ENCODE data around the gene TFPI2.

DNA sequence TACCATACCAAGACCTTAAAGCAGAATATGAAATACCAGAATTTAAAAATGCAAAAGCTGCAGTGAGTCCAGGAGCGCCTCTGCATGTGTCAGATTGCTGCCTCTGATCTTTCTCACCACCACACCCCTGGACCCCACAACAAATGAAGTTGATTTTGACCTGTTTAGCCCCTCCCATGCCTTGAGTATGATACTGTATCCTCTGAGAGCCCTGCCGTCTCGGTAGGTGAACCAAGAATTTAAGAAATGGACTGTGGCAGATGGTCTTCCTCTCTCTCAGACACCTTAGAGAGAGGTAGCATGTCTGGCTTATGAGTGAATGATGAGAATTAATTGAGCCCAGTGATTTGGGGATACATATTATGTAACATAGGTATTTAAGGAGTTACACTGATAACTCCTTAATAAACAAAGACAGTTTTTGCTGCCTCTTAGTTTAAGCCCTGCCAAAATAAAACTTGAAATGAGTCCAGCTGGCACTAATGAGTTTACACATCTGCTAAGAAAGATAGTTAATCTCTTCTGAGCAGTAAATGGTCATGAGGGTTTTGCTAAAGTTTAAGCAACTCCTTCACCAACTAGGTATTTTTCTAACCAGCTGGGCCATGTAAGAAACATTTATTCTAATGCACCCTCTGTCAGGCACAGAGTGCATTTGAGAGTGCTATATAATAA, 4.5 kb upstream of the TFPI2 start:
- TF ChIP-seq, protein P1, sequence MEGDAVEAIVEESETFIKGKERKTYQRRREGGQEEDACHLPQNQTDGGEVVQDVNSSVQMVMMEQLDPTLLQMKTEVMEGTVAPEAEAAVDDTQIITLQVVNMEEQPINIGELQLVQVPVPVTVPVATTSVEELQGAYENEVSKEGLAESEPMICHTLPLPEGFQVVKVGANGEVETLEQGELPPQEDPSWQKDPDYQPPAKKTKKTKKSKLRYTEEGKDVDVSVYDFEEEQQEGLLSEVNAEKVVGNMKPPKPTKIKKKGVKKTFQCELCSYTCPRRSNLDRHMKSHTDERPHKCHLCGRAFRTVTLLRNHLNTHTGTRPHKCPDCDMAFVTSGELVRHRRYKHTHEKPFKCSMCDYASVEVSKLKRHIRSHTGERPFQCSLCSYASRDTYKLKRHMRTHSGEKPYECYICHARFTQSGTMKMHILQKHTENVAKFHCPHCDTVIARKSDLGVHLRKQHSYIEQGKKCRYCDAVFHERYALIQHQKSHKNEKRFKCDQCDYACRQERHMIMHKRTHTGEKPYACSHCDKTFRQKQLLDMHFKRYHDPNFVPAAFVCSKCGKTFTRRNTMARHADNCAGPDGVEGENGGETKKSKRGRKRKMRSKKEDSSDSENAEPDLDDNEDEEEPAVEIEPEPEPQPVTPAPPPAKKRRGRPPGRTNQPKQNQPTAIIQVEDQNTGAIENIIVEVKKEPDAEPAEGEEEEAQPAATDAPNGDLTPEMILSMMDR (IDR thresholded peaks at IDR 0.05 in 4 of 5, conservative IDR thresholded peaks at IDR 0.05 in 1 of 5) = no peak
- no peak for TF ChIP-seq POLR2A (IDR thresholded peaks at IDR 0.05)
